HPDE6-E6E7 (cell line): Measurements from ENCODE around the gene IFT172.

Experiments
- DNase-seq: peaks from one replicate; pipeline ENCODE4 v3.0.0; 2011; ENCODE audit warnings: missing footprints; ENCODE audit errors: extremely low spot score

Gene IFT172

DNA sequence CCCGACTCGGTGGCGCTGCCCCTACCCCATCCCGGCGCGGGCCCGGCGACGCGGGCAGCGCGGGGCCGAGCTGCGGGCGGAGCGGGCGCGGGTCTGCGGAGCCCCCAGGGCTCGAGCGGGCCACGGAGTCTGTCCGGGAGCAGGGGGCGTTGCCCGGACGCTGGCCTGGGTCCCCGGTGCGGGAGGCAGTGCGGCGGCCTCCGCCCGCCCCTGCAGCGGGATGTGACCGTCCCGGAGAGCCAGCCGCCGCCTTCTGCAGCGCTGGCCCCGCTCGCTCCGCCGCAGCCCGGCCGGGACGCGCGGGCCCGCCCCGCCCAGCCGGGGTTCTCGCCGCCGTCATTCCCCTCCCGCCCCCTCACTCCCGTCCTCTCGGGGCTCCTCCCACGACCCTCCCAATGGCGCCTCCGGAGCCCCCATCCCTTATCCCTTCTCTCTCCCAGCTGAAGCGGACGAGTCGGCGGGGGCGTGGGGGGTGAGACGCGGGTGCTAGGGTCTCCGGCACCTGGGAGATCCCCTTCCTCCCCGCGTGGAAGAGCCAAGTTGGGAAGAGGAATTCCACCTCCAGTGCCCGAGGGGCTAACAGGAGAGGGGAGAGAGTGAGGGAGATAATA is 5.5 kb upstream of the IFT172 start, which contains the start of gene FNDC4:
Gene FNDC4, minus strand, starts transcription at position 257 of the 611 bp plus-strand sequence. CDS start 521 bp downstream, outside the sequence.
- DNase-seq: no peak

DNA sequence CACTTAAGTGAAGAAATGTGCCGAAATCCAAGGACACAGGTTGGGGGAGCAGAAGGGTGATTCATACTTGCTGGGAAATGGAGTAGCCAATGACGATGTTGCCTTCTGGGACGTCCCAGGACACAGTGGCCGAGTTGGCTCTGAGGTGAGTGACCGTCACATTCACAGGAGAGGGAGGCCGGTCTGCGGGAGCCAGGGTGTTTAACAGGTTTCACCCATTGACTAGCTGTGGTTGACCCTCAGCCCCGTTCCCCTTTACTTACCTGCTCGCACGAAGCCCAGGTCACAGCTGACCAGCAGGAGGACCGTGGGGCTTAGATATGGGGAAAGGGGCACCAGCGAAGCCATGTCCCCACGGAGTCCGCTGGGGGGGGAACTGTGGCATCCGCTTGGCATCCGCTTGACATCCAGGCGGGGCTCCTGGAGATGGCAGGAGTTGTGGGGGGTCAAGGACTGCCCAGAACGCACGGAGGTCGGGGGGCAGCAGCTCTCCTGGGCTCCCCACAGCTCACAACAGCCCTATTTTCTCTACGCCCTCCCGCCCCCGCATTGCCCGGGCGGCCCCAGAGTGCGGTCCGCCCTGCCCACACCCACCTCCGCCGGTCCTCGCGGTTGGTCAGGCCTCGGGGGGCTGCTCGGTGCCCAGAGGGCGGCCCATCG is 4.9 kb upstream of the IFT172 start:
- no peak for DNase-seq

DNA sequence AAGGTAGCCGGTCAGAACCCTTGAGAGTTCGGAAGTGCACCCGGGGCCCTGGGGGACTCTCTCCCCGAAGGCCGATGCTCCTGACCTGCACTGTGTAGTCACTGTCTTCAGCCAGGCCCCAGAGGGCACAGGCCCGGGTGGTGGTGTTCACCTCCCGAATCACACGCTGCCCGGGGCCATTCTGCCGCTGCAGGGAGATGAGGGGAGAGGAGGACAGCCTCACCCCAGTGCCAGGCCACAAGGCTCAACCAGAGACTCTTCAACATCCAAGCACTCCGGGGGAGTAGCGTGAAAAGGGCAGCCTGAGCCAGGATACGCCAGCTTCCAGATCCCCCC is 4.4 kb upstream of the IFT172 start:
- no peak for DNase-seq

DNA sequence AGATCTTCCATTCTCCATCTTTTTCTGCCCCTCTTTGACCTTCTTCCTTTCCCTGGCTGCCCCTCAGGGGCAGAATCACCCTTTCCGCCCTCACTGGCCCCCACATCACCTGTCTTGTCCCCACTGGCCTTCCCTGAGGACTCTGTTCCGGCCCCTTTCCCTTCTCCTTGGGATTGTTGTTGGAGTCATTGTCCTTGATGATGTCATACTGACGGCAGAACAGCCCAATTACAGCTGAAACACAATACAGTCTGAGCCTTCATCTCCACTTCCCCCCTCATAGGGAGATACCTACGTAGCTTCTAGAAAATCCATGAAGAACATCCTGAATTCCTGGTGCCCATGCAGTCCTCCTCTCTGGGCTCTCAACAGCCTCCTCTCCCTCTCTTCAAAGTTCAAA is 3.0 kb upstream of the IFT172 start:
- no peak for DNase-seq

DNA sequence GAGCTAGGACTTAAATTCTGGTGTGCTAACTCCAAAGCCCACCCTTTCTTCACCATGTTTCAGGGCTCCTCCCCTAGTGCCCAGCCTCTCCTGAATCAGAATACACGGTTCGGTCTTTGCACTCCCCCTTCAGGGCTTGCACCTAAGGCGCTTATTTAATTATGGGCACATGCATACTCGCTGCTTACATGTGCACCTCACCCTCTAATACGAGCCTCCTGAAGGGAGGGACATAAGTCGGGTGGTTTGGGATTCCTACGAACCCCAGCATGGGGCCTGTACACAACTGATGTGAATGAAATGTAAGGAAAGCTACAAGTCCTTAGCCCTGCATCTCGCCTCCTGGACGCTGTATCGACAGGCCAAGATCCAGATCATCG is 435 bp downstream of the IFT172 start:
- DNase-seq: no peak

DNA sequence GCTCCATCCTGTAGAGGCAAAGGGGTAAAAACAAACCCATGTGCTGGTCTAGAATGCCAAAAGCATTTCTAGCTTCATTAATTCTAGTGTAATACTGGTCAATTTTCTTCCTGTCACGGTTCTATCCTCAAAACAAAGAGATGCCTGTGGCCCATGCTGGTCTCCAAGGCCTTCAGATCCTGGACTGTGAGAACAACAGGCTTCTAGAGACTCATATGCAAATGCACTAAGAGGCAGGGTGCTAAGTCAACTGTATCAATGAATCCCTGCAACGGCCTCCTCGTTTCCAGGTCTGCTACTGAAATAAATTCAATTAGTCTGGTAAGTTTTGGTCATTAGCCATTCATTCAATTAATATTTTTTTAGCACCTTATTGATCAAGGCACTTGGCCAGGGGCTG is 4.0 kb downstream of the IFT172 start:
- no peak for DNase-seq

DNA sequence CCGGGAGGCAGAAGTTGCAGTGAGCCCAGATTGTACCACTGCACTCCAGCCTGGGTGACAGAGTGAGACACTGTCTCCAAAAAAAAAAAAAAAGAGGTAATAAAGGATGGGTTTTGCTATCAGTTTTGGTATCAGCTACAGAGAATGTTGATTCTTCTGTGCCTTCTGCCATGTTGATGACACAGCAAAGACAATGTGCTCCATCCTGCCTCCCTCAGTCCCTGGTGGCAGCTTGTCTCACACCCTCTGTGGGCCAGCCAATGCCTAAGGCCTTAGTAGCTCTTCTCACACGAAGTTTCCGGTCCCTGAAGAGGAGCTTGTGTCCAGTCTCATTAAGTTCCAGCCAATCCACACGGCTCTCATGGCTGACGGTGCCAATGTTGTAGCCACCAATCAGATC is 17.6 kb downstream of the IFT172 start:
- no peak for DNase-seq

DNA sequence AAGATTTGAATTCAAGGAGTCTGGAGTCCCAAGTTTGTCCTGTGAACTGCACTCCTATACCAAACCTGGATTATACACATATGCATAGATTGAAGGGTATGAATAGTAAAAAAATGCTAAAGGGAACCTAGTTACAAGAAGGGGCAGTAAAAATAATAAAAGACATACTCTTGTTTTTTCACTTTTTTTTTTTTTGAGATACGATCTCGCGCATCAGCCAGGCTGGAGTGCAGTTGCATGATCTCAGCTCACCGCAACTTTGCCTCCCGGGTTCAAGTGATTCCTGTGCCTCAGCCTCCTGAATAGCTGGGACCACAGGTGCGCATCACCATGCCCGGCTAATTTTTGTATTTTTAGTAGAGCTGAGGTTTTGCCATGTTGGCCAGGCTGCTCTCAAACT is 25.1 kb downstream of the IFT172 start:
- DNase-seq: no peak

DNA sequence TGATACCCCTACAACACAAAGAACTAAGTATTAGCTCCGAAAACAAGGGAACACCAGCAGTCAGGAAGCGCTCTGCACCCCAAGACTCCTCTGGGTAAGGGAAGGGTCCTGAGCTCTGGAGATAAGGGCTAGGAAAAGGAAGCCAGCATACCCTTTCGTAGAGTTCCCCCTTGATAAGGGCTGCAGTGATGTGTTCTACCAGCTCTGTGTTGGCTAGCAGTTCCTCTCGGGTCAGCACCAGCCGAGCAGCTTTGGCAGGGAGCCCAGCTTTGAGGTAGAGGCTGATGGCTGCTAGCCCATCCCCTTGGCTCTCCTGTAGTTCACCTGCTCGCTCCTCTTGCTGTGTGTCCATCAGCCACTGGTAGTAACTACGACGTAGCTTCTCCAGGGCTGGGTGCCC is 28.4 kb downstream of the IFT172 start:
- no peak for DNase-seq

DNA sequence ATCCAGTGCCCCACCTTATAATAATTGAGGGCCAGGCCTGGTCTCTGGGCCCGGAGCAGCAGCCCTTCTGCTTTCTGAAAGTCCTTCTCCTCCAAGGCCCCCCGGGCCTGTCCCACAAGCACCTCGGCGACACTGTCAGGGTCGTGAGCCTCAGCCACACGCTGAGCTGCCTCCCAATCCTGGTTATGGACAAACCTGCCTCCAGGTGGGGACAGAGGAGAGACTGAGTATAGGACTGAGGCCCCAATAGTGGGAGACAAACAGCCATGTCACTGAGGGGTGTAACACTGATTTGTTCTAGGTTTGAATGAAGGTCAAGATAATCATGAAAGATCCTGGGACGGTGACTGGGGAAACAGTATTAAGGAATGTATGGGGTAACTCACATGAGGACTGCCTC is 35.6 kb downstream of the IFT172 start:
- DNase-seq: no peak

DNA sequence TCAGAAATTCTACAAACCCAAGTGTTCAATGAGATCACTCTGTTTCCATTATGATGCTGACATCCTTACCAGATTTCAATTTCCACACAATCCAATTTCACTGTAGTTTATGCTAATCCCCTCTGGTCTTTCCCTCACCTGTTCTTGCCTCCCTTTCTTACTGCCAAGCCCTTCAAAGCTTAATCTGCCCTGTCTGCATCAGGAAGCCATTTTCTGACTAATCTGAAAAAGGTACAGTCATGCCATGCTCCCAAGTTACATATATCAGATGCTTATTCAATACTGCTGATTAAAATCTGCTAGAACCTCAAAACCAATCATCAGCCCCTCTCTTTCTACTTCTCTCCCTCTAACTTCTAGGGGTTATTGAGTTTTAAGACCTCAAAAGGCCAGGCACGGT is 38.4 kb downstream of the IFT172 start:
- no peak for DNase-seq

DNA sequence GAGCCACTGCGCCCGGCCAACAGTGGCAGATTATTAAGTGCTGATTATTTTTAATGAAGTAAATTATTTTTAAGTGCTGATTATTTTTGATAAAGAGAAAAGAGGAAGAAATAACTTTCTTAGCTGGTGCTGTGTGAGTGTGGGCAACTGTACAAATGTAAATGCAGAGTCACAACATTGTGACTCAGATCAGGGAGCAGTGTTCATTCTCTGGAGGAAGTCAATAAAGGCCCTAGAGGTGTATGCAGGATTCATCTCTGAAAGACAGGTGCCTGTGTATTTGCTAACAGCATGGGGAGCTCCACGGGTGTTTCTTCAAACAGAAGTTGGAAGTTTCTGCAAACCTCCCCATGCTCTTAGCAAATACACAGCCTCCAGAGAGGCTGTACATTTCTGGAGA is 41.2 kb downstream of the IFT172 start:
- no peak for DNase-seq

DNA sequence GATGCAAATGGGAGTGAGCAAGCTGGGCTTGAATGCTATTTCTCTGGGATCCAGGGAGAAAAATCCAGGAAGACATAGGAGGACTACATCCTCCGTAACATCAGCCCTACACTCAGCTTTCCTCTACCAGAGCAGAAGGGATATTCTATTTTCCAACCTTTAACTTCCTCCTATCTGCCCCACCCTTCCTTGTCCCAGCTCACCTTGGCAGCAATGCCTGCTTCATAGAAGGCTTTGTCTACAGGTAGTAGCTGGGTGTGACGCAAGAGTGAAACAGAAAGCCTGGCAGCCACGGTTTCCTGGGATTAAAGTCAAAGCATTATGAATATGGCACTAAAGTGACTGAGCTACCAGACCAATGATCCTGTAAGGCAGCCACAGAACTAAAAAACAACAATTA is 43.5 kb downstream of the IFT172 start:
- peak; percentile 87 for DNase-seq

DNA sequence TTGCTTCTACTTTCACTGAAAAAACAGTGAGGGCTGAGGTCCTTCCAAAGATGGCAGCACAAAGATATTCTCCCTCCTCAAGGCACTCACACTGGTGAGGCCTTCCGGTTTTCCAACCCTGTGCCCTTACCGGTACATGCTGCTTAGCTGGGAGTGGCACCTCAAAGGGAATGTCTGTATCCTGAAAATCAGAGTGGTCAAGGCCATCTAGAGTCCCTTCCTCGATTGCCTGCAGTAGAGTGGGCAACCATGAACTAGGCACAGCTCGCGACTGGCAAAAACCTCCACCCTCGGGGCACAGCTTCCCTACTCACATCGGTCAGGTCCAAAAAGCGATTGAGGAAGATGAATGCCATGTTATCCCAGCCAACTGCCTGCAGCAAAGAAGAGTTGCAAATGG is 43.9 kb downstream of the IFT172 start:
- no peak for DNase-seq

DNA sequence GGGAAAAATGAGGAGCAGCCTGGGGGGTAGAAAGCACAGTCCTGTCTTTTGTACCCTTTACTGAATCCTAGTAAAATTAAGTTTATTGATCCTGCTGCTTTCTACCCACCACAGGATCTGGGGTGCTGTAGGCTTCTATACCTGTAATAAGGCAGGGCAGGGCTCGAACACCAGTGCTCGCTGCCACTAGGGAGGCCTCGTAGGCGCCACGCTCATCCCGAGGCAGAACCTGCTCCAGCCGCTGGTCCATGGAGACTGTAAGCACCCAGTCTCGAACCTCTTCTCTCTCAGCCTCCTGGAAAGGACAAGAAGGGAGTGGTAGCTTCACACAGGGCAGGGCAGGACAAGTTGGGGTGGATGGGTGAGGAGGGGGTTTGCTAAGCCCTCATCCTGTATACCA is 44.4 kb downstream of the IFT172 start:
- no peak for DNase-seq

DNA sequence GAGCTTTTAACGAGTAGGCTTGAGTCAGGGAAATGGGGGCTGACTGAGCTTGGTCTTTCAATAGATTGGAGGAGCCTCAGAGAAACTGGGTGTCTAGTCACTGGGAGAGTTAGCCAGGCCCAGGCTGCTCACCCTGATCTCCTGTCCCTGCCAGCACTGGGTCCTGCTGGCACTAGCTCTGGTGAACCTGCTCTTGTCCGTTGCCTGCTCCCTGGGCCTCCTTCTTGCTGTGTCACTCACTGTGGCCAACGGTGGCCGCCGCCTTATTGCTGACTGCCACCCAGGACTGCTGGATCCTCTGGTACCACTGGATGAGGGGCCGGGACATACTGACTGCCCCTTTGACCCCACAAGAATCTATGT is 46.6 kb downstream of the IFT172 start:
- peak; percentile 33 for DNase-seq

DNA sequence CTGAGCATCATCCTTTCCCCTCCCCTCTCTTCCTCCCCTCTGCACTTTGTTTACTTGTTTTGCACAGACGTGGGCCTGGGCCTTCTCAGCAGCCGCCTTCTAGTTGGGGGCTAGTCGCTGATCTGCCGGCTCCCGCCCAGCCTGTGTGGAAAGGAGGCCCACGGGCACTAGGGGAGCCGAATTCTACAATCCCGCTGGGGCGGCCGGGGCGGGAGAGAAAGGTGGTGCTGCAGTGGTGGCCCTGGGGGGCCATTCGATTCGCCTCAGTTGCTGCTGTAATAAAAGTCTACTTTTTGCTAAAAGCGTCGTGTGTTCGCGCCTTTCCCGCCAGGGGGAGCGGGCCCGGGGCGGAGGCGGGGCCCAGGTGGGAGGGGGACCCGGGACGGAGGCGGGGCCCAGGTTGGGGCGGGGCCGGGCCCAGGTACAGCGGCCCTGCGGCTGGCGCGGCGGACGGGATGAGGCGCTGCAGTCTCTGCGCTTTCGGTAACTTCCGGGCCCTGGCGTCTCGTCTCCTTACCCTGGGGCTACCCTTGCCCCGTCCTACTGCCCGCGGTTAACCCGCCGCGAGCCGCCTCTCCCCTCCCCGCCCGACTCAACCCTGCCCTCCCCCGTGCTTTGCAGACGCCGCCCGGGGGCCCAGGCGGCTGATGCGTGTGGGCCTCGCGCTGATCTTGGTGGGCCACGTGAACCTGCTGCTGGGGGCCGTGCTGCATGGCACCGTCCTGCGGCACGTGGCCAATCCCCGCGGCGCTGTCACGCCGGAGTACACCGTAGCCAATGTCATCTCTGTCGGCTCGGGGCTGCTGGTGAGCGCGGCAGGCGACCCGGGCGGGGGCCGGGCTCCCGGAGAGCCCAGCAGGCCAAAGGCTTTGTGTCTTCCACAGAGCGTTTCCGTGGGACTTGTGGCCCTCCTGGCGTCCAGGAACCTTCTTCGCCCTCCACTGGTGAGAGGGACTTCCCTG is 47.3 kb downstream of the IFT172 start, which contains the start of gene KRTCAP3:
Gene KRTCAP3, plus strand, starts transcription at position 424 of the 962 bp plus-strand sequence. Its CDS starts 32 bp downstream, at position 456.
- peak; percentile 90 for DNase-seq

DNA sequence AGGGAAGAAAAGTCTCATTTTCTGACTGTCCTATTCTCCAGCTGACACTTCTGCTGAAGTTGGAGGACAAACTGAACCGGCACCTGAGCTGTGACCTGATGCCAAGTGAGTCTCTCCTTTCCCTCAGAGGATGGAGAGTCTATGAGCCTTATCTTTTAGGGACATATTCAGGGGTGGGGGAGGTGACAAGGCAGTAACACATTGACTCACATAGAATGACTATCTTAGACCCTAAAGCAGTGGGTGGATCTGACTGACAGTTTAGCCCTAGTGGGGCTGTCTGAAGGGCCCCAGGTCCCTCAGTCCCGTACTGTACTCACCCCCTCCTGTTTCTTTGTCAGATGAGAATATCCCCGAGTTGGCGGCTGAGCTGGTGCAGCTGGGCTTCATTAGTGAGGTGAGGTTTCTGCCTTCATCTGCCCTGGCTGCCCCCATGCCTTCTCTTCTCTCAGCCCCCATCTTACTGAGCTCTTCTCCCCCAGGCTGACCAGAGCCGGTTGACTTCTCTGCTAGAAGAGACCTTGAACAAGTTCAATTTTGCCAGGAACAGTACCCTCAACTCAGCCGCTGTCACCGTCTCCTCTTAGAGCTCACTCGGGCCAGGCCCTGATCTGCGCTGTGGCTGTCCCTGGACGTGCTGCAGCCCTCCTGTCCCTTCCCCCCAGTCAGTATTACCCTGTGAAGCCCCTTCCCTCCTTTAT is 48.2 kb downstream of the IFT172 start:
- DNase-seq: no peak

DNA sequence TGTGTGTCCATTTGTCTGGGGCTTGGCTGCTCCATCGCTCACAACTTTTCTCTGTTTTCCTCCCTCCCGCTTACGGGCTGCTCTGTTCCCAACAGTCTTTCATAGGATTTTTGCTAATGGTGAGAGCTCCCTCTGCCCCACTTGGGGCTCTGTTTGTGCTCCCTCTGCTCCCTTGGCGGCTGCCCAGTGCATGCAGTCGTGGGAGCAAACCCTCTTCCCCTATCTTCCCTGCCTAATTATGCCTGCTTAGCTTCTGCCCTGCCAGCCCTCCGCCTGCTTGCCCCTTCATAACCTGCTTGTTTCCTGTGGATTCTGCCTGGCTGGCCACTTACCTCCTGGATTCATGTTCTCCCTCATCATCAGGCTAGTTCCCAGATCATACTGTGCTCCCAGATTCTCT is 53.9 kb downstream of the IFT172 start:
- DNase-seq: no peak

DNA sequence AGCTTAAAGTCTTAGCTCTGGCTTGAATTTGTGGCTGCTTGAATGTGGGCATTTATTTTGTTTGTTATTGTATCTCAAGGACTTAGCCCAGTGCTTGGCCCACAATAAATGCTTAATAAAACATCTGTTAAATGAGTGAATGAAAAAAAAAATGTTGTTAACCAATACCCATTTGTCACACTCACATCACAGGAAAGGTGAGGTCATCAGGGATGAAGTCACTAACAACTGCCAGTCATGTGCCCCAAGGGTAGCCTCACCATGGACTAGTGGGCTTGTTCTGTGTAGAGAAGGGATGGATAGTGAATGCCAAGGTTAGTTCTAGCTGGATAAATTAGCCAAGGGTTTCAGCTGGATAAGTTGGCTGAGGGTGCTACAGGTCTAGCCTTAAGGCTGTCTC is 58.1 kb downstream of the IFT172 start:
- no peak for DNase-seq

DNA sequence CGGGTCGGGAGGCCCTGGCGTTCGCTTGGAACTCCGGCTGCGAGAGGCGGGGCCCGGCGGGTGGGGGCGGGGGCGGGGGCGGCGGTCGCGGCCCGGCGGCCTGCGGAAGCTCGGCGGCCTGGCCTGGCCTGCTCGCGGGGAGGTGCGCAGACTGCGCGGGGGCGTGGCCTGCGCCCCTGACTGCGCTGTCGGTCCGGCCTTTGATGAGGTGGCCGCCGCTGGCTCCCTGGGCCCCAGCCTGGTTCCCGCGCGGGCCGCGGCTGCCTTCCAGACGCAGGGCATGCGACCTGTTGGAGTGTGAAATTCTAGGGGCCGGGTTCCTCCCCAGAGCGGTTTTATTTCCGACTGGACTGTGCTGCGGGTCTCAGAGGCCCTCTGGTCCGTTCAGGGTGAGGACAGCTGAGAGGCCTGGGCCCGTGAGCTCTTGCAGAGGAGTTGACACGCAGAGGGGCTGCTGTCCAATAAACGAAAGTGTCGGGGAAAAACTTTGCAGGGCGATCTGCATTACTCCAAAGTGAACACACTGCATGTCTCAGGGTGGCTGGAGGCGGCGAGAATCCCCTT is 60.5 kb downstream of the IFT172 start:
- peak; percentile 83 for DNase-seq
